Astrocyte of the cerebellum (primary cell): Measurements from ENCODE around the gene PPP5C.
A peak's percentile ranks its signal among the peaks of the same experiment; 100 is the strongest.
"Not testable (repeated sequence)": the region's sequence is repeated elsewhere in the genome, so short reads cannot be mapped to it uniquely, and the experiment has no call there.

Source experiments
- DNase-seq: peaks from one replicate; pipeline ENCODE4 v3.0.0-alpha.2; 2011; ENCODE audit warnings: low read depth
- H3K4me3 ChIP-seq: 2 replicates; pipeline ENCODE4 v1.5.1; 2011; ENCODE audit warnings: mild to moderate bottlenecking, low read depth, low read length, moderate library complexity
- CTCF ChIP-seq: IDR thresholded peaks from 2 replicates; pipeline ENCODE4 v1.5.1; 2012; ENCODE audit warnings: low read length, low read depth, moderate library complexity, mild to moderate bottlenecking; ENCODE audit errors: missing control alignments
- in situ Hi-C: cut with HindIII; loops from 2 replicates; pipeline ENCODE4 v1.10.0; 2017; ENCODE audit warnings: low sequenced_read_pairs

The PPP5C gene

GRCh38 chr19:46426035-46426505 lies 79.2 kb downstream of the PPP5C start:
- no peak for DNase-seq
- H3K4me3 ChIP-seq, result peak overlapping the region; percentile 56
- TF ChIP-seq CTCF, result no peak
- in situ Hi-C loops, result no loop called here

GRCh38 chr19:46426506-46427162 lies 79.7 kb downstream of the PPP5C start:
- DNase-seq, result peak; percentile 49
- in situ Hi-C loops, result no loop called here
- no peak for TF ChIP-seq CTCF
- peak overlapping the region; percentile 56 for H3K4me3 ChIP-seq

- TF ChIP-seq CTCF, result no peak
- DNase-seq, result no peak
- in situ Hi-C loops, result no loop called here
- no peak overlapping the region for H3K4me3 ChIP-seq
Observed at GRCh38 chr19:46427518-46428045, 80.7 kb downstream of the PPP5C start.

GRCh38 chr19:46428239-46429135 lies 81.6 kb downstream of the PPP5C start, which contains the start of gene PNMA8C:
Gene PNMA8C, minus strand, starts transcription at chr19:46428936. Its CDS starts 577 bp downstream, at chr19:46428359.
- TF ChIP-seq CTCF, result no peak
- peak within 1 kb of the TSS; percentile 2 for H3K4me3 ChIP-seq
- in situ Hi-C loops, result no loop called here
- DNase-seq, result no peak

GRCh38 chr19:46429999-46430398 lies 83.1 kb downstream of the PPP5C start:
- no peak overlapping the region for H3K4me3 ChIP-seq
- no peak for DNase-seq
- TF ChIP-seq CTCF, result no peak
- in situ Hi-C loops, result no loop called here

GRCh38 chr19:46431824-46432223 lies 84.9 kb downstream of the PPP5C start:
- no peak overlapping the region for H3K4me3 ChIP-seq
- in situ Hi-C loops, result no loop called here
- TF ChIP-seq CTCF, result no peak
- no peak for DNase-seq

GRCh38 chr19:46433470-46433869 lies 86.6 kb downstream of the PPP5C start:
- H3K4me3 ChIP-seq, DNase-seq, in situ Hi-C loops: not testable (repeated sequence)
